GM19467 (cell line): Measurements from ENCODE around the gene IFITM1.
"Not testable (repeated sequence)": the region's sequence is repeated elsewhere in the genome, so short reads cannot be mapped to it uniquely, and the experiment has no call there.

Experiments used
- ATAC-seq: cut with Tn5 transposase; IDR thresholded peaks from one replicate; pipeline ENCODE4 v1.9.1; 2021; ENCODE audit warnings: mild to moderate bottlenecking, moderate library complexity; ENCODE audit not compliant: unreplicated experiment

The IFITM1 gene

DNA sequence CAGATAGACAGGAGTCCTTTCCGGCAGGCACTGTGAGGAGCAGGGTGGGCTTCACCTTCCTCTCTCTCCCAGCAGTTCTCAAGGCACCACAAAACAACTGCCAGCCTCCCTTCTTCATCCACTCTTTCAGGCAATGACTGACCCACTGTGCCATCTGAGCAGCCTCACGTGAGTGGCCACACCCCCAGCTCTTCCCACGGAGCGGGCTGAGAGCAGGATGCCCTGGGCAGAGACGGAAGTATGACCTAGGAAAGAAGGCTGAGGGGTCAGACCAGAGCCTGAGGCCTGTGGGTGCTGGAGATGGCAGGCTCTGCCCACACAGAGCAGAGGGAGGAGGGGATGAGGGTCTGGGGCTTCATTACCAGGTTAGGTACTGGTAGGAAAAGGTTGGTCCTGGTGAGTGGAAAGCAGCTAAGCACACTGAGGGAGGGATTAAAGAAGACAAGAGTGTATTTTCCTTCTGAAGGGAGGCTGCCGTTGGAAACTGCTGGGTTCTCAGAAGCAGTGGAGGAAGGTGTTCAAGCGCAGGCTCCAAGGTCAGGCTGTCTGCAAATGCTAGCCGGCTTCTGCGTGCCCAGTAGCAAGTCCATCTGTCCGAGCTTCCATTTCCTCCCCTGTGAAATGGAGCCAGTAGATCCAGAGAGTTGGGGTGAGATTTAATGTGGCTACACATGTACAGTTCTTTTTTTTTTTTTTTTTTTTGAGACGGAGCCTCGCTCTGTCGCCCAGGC lies 31.0 kb upstream of the IFITM1 start:
- ATAC-seq, result no peak

DNA sequence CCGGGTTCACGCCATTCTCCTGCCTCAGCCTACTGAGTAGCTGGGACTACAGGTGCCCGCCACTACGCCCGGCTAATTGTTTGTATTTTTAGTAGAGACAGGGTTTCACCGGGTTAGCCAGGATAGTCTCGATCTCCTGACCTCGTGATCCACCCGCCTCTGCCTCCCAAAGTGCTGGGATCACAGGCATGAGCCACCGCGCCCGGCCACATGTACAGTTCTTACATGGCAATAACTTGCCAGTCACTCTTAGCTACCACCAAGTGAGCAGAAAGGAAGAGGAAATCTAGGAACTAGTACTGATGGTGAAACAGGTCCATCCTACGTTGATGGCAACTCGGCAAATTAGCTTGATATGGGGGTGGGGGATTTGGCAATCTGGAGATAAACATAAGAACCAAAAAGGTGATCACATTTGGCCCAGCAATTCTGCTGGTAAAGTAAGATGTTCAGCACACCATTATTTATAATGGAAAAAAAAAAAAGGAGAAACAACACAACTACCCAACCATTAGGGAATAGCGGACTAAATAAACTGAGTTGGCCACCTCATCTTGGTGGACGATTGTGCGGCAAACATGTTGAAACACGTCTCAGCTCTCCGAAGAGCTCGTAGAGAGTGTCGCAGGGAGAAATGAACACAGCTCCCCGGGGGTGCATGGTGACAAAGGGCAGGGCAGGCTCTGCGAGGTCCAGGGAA lies 30.3 kb upstream of the IFITM1 start:
- no peak for ATAC-seq

DNA sequence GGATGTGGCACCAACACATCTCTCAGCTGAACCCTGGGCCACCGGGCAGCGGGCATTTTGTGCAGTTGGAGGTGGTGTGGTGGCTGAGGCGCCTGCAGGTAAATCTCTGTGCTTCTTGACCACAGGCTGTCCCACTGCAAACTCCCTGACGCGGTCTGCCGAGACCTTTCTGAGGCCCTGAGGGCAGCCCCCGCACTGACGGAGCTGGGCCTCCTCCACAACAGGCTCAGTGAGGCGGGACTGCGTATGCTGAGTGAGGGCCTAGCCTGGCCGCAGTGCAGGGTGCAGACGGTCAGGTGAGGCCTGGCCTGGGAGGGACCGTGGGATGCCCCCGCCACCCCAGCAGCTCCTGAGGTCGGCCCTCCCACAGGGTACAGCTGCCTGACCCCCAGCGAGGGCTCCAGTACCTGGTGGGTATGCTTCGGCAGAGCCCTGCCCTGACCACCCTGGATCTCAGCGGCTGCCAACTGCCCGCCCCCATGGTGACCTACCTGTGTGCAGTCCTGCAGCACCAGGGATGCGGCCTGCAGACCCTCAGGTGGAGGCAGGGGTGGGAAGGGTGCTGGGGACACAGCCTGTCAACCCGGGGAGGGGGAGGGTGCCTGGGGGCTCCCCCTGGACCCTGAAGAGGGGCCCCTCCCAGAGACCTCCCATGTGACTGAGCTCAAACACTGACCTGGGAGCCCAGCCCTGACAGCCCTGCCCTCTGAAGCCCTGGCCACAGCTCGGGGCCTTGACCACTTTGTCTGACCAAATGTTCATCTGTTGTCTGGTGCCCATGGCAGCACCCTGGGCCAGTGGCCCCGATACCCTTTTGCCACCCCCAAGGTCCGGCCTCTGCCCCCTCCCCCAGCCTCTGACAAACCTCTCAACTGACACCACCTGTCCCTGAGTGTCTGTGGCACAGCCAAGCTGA lies 29.5 kb upstream of the IFITM1 start:
- ATAC-seq, result no peak

DNA sequence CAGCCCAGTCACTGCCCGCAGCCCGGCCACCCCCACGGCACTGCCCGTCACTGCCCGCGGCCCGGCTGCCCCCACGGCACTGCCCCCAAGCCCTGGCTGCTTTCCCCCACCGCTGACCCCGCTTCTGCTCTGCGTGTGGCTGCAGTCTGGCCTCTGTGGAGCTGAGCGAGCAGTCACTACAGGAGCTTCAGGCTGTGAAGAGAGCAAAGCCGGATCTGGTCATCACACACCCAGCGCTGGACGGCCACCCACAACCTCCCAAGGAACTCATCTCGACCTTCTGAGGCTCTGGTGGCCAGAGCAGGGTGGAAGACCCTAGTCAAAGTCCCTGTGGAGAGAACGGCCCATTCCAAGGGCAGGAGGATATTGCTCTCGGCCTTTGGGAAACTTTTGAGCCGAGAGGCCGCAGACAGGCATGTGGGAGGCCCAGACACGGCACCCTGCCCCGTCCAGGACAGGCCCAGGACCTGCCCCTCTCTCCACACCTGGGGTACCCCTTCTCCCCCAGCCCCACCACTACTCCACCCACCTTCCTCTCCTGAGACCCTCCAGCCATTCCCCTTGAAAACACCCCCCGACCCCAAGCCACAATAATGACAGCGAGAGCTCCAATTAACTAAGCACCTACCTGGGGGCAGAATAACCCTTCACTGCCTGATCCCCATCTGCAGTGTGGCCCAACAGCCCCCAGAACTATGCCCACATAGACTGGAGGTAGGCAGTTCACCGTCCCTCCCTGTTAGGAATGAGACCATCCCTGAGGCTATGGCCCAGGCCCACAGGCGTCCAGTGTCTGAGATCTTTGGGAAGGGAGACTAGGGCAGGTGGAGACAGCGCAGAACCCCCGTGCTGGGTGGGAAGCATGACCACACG lies 28.6 kb upstream of the IFITM1 start:
- ATAC-seq, result no peak

DNA sequence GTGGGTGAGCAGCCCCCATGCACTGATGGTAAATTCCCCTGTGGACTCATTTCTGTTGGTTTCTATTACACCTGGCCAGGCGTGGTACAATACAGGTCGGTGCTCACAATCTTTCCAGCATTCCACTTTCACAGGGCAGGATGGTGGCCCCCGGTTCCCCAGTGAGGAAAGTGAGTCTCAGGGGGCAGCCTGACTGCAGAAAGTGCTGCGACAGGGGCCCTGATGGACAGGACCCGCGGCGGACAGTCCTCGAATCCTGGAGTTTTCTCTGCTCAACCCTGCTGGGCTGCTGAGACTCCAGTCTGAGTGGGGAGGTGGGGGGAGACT lies 28.0 kb upstream of the IFITM1 start:
- ATAC-seq, result no peak

DNA sequence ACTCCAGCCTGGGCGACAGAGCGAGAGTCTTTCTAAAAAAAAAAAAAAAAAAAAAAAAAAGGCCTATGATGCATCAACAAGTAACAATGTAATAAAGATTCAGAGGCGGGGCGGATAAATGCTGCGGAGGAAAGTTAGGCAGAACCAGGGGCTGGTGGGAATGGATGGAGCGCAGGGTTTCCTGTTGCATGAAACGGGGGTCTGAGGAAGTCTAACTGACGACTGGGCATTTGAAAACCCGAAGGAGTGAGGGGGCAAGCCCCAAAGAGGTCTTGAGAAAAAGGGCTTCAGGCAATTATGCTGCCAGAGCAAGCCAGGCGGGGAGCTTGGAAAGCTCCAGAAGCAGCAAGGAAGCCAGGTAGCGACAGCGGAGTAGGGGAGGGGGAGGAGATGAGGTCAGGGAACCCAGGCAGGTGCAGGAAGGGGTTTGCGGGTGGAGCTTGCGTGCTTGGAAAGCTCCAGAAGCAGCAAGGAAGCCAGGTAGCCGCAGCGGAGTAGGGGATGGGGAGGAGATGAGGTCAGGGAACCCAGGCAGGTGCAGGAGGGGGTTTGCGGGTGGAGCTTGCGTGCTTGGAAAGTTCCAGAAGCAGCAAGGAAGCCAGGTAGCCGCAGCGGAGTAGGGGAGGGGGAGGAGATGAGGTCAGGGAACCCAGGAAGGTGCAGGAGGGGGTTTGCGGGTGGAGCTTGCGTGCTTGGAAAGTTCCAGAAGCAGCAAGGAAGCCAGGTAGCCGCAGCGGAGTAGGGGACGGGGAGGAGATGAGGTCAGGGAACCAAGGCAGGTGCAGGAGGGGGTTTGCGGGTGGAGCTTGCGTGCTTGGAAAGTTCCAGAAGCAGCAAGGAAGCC lies 26.6 kb upstream of the IFITM1 start:
- ATAC-seq, result not testable (repeated sequence)

DNA sequence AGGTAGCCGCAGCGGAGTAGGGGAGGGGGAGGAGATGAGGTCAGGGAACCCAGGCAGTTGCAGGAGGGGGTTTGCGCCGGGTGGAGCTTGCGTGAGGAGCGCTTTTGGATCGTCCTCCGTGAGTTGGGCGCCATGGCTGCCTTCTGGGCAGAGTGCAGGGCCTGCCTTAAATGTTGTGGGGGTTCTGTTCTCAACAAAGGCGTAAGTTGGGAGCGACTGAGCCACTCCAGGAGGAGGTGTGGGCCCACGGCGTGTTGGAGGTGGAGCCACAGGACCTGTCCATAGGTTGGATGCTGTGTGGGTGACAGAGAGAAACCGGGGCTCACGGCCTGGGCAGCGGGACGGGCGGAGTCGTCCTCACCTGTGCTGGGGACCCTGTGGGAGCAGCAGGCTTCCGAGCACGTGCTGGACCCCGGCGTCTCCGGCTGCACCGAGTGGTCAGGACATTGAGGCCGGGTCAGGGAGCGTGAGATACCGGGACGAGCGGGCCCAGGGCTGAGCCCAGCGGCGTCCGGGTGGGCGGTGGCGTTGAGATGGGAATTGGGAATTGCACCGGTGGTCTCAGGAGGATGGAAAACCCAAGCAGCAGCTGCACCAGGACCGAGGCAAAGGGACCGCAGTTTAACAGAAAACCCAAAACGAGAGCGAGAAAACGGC lies 25.9 kb upstream of the IFITM1 start:
- no peak for ATAC-seq

DNA sequence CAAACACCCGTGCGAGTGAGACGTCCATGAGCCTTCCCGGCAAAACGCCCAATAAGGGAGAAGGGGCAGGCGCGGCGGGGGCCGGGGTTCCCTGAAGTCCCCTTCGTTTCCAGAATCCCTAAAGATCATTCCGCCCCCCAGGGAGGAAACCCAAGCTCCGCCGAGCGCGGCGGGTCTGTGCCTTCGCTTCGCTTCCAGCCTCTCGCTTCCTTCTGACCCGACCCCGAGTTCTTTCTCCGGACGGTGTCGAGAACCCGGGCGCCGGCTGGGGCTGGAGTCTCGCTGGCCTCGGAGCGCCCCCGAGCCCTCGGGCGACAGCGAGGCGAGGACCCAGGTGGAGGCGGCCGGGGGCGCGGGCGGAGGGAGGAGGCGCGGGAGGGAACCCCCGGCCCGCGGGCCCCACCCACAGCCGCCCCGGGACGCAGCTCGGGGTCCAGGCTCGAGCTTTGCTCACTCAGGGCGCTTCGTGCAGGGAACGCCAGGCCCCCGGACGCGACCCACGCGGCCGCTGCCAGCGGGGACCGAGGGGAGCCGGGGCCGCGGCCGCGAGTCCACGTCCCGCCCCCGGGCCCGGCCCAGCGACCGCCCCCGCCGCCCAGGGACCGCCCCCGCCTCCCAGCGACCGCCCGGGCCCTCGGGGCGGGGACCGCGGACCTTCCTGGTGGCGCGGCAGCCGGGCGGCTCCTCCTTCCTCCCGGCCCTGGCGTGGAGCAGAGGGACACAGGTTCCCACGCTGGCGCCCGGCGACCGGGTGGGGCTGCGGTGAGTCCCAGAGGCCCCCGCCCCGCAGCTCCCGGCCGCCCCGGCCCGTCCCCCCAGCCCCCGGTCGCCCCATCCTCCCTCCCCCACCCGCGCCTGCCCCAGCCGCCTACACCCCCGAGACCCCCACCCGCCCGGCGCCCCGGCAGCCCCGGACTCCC lies 25.1 kb upstream of the IFITM1 start, which contains the start of gene PGGHG:
PGGHG (plus strand) TSS at position 649 of the 920 bp plus-strand sequence. CDS start 691 bp downstream, outside the sequence.
- ATAC-seq, result no peak

DNA sequence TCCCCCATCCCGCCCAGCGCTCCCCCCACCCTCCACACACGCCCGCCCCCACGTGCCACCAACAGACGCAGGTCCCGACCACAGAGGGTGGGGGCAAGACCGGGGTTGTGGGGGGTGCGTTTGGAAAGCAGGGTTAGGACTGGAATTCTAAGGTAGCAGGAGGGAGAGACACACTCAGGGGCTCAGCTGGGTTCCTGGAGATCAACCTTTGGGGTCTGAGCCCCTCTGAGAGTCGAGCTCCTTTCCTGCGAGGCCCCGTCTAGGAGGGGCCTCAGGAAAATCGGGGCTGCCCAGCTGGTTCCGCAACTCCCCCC lies 24.5 kb upstream of the IFITM1 start:
- ATAC-seq, result no peak

DNA sequence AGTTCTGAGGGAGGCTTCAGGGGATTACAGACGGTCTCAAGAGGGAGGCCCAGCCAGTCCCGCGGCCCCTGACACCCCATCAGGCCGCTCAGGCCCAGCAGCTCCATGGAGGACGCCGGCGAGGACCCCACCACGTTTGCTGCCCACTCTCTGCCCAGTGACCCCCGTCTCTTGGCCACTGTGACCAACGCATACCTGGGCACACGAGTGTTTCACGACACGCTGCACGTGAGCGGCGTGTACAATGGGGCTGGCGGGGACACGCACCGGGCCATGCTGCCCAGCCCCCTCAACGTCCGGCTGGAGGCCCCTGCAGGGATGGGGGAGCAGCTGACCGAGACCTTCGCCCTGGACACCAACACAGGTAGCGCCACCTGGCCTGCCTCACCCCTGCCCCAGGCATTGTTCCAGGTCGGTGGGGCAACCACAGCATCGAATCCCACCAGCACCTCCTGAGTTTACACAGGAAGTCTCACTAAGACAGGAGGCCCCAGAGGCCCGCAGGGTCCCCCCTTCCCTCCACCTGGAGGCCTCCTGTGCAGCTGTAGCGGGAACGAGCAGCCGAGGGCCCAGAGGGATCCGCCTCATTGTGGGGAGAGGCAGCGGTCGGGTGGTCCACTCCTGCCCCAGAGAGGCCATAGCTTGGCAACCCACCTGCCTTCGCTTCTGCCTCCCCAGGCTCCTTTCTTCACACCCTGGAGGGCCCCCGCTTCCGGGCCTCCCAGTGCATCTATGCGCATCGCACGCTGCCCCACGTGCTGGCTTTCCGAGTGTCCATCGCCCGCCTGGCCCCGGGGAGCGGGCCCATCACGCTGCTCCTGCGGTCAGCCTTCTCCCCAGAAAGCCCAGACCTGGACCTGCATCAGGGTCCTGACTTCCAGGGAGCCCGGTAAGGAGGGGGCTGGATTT lies 23.9 kb upstream of the IFITM1 start:
- ATAC-seq, result no peak

DNA sequence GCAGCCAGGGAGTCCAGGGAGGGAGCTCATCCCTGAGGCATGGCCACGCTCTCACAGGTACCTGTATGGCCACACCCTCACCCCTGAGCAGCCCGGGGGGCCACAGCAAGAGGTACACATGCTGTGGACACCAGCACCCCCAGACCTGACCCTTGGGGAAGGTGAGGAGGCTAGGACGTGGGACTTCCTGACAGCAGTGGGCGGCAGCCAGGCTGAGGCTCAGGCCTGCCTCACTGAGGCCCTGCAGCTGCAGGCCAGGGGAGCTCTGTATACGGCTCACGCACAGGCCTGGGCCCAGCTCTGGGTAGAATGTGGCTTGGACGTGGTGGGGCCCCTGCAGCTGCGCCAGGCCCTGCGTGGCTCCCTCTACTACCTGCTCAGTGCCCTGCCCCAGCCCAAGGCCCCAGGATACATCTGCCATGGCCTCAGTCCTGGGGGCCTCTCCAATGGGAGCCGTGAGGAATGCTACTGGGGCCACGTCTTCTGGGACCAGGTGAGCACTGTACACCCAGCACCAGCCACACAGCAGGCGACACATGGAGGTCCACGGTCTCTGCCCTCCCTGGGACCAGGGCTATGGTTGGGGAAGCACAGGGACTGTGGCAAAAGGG lies 23.1 kb upstream of the IFITM1 start:
- no peak for ATAC-seq

DNA sequence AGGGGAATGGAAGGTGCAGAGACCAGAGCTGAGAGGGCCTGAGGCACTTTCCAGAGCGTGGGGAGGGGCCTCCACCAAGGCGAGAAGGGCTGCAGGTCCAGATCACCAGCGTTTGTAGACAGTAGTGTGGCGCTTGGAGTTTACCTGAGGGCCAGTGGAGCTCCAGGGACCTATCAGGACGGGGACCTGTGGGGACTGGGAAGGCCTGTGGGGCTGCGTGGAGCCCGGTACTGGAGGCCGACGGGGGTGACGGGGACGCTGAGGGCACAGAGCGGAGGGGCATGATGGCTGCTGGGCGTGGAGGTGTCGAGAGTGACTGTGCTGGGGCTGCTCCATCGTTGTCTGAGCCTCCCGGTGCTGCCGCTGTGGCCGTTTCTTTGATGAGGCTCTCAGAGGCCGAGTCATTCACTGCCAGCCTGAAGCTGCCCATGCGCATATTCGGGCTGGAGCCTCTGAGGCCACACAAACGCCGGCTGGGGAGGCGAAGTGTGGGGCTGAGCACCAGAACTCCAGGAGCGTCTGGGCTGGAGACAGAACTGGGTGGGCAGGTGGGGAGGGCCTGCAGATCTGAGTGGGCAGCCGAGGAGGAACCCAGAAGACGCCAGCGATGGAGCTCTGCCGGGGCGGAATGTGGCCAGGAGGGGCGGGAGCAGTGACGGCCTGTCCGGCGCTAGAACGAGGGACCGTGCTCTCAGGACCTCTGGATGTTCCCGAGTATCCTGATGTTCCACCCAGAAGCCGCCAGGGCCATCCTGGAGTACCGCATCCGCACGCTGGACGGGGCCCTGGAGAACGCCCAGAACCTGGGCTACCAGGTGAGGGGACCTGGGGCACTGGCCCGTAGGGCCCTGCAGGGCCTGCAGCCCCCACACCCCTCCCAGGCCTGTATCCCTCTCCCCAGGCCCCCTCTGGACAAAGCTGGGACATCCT lies 22.3 kb upstream of the IFITM1 start:
- no peak for ATAC-seq

DNA sequence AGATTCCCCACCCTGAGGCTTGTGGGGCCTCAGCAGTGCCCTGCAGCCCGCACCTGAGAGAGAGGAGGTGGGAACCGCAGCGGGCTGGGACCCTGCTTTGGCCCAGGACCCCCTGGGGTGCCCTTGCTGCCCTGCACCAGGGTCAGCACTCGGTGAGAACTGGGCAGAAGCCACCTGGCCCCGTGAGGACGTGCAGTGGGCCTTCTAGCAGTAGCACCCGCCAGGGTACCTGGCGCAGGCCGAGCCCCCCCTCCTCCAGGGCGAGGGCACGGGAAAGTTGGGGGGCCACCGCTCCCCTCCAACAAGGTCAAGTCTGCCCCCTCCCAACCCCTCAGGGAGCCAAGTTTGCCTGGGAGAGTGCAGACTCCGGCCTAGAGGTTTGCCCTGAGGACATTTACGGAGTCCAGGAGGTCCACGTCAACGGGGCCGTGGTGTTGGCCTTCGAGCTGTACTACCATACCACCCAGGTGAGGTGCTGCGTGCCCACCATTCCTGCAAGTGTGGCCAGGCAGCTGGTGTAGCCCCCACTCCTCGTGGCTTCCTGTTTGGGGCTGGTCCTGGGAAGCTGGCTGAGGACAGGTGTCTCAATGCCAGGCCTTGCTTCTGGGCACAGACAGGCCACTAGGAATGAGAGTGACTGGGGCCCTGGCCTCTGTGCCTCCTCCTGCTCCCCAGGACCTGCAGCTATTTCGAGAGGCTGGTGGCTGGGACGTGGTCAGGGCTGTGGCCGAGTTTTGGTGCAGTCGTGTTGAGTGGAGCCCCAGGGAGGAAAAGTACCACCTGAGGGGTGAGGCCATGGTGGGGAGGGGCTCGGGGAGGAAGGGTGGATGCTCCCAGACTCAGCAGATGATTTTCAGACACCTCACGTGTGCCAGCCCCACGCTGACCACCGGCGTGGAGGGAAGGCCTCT lies 21.4 kb upstream of the IFITM1 start:
- no peak for ATAC-seq

DNA sequence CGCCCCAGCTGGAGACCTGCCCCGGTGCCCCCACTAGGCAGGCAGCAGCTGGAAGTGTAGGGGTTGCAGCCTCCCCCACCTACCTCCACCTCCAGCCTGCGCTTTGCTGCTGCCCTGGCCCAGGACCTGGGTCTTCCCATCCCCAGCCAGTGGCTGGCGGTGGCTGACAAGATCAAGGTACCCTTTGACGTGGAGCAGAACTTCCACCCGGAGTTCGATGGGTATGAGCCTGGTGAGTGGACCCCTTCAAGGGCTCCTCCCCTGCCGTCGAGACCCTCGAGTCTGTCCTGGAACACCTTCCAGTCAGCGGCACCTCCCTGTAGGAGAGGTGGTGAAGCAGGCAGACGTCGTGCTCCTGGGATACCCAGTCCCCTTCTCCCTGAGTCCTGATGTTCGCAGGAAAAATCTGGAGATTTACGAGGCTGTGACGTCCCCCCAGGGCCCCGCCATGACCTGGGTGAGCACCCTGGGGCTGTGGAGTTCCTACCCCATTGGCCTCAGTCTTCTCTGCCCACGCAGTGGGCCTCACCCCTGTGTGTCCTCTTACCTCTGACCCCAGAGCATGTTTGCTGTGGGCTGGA lies 20.5 kb upstream of the IFITM1 start:
- no peak for ATAC-seq
